Fibroblast of lung (primary cell): Measurements from ENCODE around the gene PDZK1IP1.
"Not testable (repeated sequence)": the region's sequence is repeated elsewhere in the genome, so short reads cannot be mapped to it uniquely, and the experiment has no call there.

ENCODE experiments used
- CTCF ChIP-seq, 2 donors: IDR thresholded peaks in 1 of 2; conservative IDR thresholded peaks in 1 of 2; 1 replicate in 1 of 2; 2 replicates in 1 of 2; pipeline ENCODE4 v1.5.1; 2011 to 2012; ENCODE audit warnings: low read length in 2 of 2, control low read depth in 1 of 2, inconsistent platforms in 1 of 2, low read depth in 1 of 2, mild to moderate bottlenecking in 1 of 2
- EZH2 ChIP-seq: IDR thresholded peaks from 2 replicates; pipeline ENCODE4 v1.5.1; 2012; ENCODE audit warnings: low read length, control low read depth, mild to moderate bottlenecking; ENCODE audit errors: missing control alignments

GRCh38 chr1:47143654-47144053 lies 46.2 kb downstream of the PDZK1IP1 start:
- TF ChIP-seq CTCF (conservative IDR thresholded peaks at IDR 0.05 in 1 of 2, IDR thresholded peaks at IDR 0.05 in 1 of 2; ENCODE audit: low read depth in 1 of 2, low read length in 2 of 2); EZH2: not testable (repeated sequence)
